Activated T-cell treated with anti-CD3 and anti-CD28 coated beads for 24 hours (primary cell): ENCODE data around the gene AFAP1L1.

Source experiments
- DNase-seq: peaks from one replicate; pipeline ENCODE4 v3.0.0-alpha.2; 2020; ENCODE audit warnings: low read depth

The AFAP1L1 gene

GRCh38 chr5:149288436-149288835, 16.8 kb downstream of the AFAP1L1 start:
- no peak for DNase-seq

DNA sequence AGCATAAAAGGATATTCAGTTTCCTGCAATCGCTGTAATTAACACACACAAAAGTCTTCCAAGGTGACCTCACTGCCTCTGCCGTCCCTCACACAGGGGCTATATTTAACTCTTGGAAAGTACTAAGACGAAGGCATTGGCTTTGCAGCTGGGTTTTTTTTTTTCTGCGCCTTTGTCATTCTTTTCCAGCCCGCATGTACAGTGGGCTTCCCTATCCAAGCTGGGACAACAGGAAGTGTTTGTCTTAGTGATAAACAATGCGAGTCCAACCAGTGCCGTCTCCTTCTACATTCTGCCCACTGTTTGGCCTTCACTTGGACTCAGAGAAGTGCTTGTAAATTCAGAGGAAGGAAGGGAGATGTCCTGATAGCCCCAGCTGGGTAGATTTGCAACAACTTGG, 17.6 kb downstream of the AFAP1L1 start:
- DNase-seq = no peak

DNA sequence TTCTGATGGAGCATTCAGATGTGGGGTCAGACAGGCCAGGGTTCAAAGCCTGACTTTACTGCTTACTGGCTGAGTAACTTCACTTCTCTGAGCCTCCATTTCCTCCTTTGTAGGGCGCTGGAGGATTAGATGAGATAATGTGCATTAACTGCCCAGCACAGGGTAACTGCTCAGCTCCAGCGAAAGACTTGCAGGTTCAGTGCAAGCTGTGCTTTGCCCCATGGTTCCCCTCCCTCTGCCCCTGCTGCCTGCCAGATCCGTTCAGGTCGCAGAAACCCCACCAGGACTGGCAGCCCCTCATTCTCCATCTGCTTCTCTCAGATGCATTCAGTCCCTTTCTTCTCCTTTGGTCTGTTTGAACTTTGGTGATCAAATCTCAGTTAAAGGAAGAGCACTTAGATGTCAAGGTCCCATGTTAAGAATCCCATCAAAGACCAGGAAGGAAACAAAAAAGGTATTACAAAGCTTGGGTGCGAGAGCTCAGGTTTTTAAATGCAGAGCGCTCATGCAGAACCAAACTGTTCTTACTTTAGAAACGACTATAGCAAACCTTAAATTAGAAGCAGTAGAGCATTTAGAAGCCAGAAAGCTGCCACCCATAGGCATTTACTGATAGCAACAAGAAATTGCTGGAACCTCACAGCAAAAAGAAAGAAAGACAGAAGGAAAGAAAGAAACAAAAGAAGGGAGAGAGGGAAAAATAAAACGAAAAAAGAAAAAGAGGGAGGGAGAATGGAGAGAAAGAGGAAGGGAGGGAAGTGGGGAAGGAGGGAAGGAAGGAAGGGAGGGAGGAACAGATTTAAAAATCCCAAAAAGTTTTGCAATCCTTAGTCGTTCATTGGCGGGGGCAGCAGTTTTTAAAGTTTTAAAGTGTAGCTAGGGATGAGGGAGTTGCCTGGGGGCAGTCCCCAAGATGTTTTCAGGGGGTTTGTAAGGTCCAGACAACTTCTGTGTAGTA, 23.5 kb downstream of the AFAP1L1 start:
- DNase-seq = no peak

DNA sequence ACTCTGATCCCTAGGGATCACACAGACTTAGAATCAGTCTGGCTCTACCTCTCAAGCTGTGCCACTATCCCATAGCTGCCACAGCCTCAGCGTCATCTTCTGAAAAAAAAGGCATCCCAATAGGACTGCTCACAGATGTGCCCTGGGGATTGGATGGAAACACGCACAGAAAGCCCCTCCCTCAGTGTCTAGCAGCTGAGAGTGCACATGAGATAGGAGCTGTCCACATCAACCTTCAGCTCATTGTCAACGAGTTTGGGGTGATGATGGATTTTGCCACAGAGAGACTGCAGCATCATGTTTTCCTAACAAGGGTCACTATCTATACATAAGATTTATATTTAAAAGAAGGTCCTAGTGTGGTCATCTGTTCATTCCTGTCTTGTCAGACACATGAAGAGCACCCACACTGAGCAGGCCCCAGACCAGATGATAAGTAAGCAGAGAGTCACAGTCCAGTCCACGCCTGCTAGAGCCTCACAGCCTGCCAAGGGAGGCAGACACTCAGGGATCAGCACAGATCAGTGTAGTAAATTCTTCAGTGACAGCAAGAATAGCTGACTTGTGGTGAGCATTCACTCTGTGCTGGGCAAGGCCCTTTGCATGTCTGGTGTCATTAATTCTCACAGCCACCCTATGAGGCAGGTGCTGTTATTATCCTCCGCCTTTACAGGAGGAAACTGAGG, 25.8 kb downstream of the AFAP1L1 start:
- no peak for DNase-seq

DNA sequence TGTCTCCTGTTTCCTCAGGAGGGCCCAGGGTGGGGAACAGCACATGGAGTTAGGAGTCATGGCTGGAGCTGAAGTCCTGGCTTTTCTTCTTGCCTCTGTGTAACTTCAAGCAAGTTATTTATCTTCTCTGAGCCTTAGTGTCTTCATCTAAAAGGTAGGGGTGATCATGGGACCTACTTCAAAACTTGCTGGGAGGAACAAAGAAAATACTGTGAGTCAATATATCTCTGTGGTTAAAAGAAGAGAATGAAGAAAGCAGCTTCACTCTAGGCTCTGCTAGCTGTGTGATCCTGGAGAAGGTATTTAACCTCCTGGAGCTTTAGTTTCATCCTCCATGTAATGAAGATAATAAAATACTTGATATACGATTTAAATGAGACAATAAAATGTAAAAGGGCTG, 26.5 kb downstream of the AFAP1L1 start:
- no peak for DNase-seq

- DNase-seq = no peak
Measured at GRCh38 chr5:149298842-149299404, 27.3 kb downstream of the AFAP1L1 start.

DNA sequence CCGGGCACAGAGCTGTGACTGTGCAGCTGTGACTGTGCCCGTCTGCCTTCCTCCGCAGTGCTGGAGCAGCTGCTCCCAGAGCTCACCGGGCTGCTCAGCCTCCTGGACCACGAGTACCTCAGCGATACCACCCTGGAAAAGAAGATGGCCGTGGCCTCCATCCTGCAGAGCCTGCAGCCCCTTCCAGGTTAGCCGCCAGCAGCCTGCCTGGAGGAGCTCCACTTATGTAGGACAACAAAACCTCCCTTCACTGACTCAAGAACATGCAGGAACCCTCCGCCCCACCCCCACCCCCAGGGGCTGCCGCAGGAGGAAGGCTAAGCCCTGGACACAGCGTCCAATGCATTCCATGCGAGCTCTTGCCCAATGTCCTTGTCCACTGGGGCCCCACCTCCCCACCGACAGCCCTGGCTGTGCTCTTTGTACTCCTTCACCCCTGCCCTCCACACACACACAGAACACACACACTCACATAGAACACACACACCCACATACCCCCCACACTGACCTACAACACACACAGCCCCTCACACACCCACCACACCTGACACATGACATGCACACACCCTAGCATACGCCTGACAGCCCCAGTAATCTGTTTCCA, 27.9 kb downstream of the AFAP1L1 start:
- DNase-seq = no peak

DNA sequence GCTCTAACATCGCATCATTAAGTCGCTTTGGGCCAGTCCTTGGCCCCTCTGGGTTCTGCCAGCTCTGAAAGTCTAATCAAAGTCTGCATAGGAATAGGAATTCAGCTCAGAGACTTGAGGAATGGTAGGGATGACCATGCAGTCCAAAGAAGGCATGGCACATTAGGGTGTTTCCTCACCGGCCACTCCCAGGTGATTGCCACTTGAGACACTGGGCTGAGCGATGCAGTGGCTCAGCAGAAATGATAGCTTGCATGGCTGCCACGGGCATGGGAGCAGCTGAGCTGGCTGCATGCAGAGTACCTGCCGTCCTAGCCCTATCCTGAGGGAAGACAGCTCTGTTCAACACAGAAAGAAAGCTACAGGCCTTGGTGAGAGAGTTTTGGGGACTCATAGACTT, 28.8 kb downstream of the AFAP1L1 start:
- no peak for DNase-seq

GRCh38 chr5:149301049-149301743, 29.5 kb downstream of the AFAP1L1 start:
- DNase-seq = no peak

DNA sequence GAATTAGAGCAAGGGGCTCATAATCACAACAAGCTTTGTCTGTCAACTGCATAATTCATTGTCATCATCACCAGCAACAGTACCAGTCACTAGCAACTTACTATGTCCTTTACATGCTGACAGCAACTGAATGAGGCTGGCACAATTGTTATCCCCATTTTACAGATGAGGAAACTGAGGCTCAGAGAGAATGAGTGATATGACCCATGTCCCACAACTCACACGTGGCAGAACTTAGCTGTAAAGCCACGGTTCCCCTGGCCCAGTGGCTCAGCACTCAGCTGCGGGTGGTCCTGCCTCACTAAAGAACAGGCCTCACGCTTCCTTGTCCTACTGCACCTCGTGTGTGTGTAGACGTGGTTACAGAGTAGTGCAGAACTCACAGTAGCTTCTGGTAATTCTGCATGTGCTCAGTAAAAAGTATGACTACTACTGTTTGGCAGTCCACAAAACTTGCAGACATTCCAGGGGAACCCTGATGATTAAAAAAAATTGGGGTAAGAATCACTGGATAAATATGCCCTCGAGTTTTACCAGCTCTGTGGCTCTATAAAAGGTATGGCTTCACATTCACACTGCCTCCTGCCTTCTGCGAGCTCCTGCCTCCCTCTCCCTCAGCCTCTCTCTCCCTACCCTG, 30.2 kb downstream of the AFAP1L1 start:
- DNase-seq = no peak

- no peak for DNase-seq
Measured at GRCh38 chr5:149302641-149303040, 31.0 kb downstream of the AFAP1L1 start.

DNA sequence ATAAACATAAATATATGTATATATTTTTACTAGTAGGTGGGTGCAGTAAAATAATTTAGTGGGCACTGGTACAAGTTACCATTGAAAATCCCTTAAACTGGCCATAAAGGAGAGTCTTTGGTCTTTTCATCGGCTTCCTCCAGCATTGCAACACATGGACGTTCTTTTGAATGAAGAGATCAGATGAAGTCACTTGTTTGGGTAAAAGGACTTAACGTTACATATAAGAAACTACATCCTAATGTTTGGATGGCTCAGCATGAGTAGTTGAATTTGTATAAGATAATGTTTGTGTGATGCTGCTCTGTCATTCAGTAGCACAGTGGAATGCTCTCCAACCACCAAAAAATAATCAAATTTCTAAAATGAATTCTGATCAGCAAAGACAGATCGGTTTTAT, 31.6 kb downstream of the AFAP1L1 start:
- no peak for DNase-seq

- DNase-seq = no peak
Measured at GRCh38 chr5:149304195-149305078, 32.8 kb downstream of the AFAP1L1 start.

- no peak for DNase-seq
Measured at GRCh38 chr5:149309354-149309753, 37.7 kb downstream of the AFAP1L1 start.

DNA sequence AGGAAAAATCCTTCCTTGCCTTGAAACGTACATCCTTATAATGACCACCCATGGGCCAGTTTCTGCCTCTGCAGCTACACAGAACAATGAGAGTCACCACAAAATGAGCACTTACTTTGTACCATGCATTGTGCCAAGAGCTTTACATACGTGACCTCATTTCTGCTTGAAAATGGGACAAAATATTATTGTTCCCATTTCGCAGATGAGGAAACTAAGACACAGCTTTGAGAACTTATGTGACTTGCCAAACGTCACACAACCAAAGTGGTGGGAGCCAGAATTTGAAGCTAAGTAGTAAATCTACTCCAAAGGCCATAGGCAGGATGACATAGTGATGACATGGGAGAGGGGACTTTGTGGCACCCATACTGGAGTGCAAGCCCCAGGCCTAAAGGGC, 38.8 kb downstream of the AFAP1L1 start:
- no peak for DNase-seq

DNA sequence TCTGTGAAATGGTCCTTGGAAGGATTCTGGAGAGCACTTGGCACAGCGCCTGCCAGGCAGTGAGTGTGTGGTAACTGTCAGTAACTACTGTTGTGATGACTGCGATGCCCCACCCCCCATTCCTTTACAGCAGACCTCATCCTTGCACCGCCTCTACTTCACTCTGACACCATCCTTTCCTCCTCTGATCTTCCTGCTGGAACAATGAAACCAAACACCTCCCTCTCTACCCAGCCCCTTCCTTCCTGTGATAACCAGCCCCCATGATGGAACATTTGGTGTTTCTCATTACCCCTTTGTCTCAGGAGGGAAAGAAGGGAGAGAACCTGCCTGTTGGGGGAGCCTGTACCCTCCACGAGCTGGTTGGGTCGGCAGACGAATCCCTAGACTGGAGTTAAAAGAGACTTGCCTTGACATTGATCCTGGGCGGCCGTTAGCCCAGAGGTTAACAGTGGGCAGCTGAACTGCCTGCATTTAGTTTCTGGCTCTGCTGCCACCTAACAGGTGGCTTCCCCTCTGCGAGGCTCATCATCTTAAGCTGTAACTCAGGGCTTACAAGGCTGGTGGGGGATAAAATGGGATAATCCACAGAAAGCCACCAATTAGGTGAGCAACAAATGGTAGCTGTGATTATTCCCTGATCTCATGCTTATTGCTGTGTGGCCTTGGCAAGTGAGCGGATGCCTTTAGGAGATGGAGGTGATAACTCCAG, 39.4 kb downstream of the AFAP1L1 start:
- no peak for DNase-seq

DNA sequence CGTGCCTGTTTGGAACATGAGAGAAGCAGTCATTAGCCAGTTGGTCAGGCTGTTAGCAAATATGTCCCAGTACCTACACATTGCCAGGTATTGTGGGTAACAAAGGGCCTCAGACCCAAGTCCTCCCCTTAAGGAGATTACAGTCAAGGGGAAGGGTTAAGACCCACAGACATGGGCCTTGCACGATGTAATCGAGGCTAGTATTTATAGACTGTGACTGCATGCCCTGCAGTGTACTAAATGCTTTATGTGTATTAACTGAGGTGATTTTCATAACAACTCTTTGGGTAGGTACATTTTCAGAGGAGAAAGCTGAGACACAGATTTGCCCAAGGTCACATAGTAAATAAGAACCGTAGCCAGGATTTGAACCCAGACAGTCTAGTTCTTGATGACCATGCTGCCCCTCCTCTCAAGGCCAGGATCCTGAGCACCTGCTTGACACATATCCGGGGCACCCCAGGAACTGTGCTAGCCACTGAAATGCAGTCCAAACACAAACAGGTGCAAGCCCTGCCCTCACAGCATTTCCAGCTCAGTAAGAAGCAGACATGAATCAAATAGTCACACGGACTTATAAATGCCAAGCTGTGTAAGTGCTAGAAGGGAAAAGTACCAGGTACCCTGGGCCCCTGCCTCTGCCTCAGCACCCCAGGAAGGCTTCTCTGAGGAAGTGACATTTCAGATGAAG, 41.6 kb downstream of the AFAP1L1 start:
- DNase-seq = no peak

DNA sequence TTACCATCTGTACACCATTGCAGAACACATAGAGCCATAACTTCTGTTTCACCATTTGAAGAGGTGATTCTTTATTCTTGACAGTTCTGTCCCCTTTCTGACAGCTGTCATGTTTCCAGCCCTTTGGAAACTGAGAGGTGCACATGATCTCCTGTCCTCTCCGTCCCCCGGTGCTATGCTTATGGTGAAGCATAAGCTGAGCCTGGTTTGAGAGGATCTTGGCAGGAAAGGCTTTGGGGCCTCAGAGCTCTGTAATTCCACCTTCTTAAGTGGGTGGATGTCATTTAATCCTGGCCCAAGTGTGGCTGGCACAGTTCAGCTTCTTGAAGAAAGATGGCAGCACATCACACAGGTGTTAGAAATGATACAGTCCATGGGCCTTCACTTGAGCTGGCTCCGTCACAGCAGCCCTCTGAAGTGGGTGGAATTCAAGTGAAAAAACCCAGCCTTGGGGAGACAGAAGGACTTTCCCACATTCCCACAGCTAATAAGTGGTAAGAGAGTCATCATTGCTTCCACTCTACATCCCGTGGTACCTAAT, 43.0 kb downstream of the AFAP1L1 start:
- DNase-seq = no peak

- DNase-seq = no peak
Measured at GRCh38 chr5:149315753-149316152, 44.1 kb downstream of the AFAP1L1 start.
